ENCODE data around the gene HES1.

The HES1 gene

DNA sequence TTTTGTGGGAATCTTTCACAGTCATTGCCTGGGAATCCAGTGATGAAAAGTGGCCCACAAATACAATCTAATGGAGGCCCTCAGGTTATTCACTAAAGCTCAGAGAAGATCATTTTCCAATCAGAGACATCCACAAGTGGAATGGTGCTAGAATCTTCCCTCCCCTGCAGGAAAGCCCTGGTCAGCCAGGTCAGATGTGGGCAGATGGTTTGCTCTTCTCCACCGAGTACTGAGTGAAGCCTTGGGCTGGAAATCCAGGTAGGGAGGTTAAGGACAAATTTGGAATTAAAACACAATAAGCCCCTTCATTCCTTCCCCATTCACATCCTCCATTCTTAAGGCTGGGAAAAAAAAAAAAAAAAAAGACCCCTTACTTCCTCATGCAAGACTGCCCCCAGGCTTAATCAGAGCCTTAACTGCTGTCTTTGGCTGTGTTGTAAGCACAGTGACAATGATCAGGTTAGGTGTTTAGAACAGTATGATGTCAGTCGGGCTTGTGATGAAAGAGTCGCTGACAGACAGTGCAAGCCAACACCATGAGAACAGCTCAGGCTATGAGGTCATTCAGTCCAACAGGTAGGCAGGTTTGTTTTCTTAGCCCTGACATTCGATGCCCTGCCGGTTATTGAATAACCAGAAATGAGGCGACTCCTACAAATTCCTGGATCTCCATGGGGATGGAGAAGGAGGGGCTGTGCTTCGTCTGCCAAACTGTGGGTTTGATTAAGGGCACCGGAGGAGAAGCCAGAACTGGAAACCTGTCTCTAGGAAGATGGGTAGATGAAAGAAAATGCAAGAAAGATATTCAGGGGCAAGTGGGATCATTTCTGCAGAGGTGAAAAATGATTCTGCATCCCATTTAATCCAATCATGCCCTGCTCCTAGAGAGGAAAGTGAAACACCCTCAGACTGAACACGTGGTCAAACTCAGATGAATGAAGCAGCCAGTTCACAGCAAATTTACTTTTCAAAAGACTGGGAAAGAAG is 23.5 kb upstream of the HES1 start:
- Mint-ChIP-seq H3K4me3 (peak overlapping the region in 2 of 3 experiments; percentile 1 to 39), H3K27me3 (ENCODE audit: low read depth) (peaks cover 25% of the 10 kb centered on the region), H3K36me3 (ENCODE audit: low read depth) (no peaks in the 10 kb centered on the region), H3K9me3 (no peaks in the 10 kb centered on the region), H3K27ac (peak overlapping the region; percentile 58 to 89 (median 83)), H3K4me1 (peaks cover 21% of the 10 kb centered on the region)
- TF ChIP-seq, protein P1, sequence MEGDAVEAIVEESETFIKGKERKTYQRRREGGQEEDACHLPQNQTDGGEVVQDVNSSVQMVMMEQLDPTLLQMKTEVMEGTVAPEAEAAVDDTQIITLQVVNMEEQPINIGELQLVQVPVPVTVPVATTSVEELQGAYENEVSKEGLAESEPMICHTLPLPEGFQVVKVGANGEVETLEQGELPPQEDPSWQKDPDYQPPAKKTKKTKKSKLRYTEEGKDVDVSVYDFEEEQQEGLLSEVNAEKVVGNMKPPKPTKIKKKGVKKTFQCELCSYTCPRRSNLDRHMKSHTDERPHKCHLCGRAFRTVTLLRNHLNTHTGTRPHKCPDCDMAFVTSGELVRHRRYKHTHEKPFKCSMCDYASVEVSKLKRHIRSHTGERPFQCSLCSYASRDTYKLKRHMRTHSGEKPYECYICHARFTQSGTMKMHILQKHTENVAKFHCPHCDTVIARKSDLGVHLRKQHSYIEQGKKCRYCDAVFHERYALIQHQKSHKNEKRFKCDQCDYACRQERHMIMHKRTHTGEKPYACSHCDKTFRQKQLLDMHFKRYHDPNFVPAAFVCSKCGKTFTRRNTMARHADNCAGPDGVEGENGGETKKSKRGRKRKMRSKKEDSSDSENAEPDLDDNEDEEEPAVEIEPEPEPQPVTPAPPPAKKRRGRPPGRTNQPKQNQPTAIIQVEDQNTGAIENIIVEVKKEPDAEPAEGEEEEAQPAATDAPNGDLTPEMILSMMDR (IDR thresholded peaks at IDR 0.05; ENCODE audit: unreplicated experiment in 3 of 3): no peak

DNA sequence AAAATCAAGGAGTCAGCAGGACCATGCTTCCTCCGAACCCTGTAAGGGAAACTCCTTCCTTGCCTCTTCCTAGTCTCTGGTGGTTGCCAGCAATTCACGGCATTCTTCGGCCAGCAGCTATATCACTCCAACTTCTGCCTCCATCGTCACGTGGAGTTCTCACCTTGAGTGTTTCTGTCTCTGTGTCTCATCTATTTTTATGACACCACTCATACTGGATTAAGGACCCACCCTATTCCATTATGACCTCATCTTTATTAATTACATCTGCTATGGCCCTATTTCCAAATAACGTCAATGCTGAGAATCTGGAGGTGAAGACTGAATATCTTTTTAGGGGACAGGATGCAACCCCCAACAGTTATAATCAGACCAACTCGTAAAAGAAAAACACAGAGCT is 21.8 kb upstream of the HES1 start:
- TF ChIP-seq, protein P1 (IDR thresholded peaks at IDR 0.05; ENCODE audit: unreplicated experiment in 3 of 3): no peak
- H3K36me3 Mint-ChIP-seq (ENCODE audit: low read depth): no peaks in the 10 kb centered on the region
- no peak overlapping the region for H3K4me3 Mint-ChIP-seq
- peak overlapping the region; percentile 34 to 88 (median 46) for H3K27ac Mint-ChIP-seq
- H3K4me1 Mint-ChIP-seq: peaks cover 21% of the 10 kb centered on the region
- H3K9me3 Mint-ChIP-seq: no peaks in the 10 kb centered on the region
- H3K27me3 Mint-ChIP-seq (ENCODE audit: low read depth): peaks cover 22% of the 10 kb centered on the region

DNA sequence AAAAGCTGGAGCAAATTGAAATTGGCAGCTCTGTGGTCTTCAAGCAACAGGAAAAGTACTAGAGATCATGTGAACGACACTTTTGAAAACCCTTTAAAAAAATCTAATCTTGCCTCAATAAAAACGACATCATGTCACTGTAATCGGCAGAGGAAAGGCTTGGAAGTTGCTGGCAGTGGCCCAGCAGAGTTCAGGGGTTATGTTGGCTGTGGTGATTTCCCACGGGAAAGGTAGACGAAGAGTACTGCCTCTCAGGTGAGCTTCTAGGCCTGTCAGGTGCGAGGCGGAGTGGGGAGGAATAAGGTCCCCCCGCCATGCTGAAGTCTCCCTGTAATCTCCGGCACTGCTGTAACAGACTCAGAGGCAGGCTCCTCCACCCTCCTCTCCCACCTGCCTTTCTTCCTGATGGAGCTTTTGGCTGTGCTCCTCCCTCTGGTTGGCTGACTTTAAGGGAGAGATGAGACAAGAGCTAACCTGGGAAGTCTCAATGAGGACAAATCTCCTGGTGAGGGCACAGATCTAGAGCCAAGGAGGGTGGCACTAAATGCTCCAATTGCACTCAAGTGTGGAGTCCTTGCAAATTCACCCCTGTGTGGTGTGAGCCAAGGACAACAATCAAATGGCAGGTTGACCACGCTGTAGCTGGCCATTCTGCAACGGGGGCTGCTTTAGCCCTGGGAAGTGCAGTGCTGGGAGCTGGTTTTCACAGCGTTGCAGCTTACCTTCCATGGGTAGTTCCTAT is 18.7 kb upstream of the HES1 start:
- Mint-ChIP-seq H3K36me3 (ENCODE audit: low read depth) (no peaks in the 10 kb centered on the region), H3K4me1 (peaks cover 19% of the 10 kb centered on the region), H3K9me3 (no peaks in the 10 kb centered on the region), H3K27me3 (ENCODE audit: low read depth) (peaks cover 27% of the 10 kb centered on the region), H3K27ac (peak overlapping the region; percentile 42 to 76 (median 56)), H3K4me3 (no peak overlapping the region)
- TF ChIP-seq, protein P1 (IDR thresholded peaks at IDR 0.05; ENCODE audit: unreplicated experiment in 3 of 3): no peak

GRCh38 chr3:194118920-194119319 is 17.0 kb upstream of the HES1 start:
- peaks cover 10% of the 10 kb centered on the region for H3K4me1 Mint-ChIP-seq
- peaks cover 36% of the 10 kb centered on the region for H3K27me3 Mint-ChIP-seq (ENCODE audit: low read depth)
- no peak overlapping the region for H3K4me3 Mint-ChIP-seq
- TF ChIP-seq, protein P1 (IDR thresholded peaks at IDR 0.05; ENCODE audit: unreplicated experiment in 3 of 3): no peak
- no peaks in the 10 kb centered on the region for H3K36me3 Mint-ChIP-seq (ENCODE audit: low read depth)
- no peak overlapping the region for H3K27ac Mint-ChIP-seq
- H3K9me3 Mint-ChIP-seq: no peaks in the 10 kb centered on the region

DNA sequence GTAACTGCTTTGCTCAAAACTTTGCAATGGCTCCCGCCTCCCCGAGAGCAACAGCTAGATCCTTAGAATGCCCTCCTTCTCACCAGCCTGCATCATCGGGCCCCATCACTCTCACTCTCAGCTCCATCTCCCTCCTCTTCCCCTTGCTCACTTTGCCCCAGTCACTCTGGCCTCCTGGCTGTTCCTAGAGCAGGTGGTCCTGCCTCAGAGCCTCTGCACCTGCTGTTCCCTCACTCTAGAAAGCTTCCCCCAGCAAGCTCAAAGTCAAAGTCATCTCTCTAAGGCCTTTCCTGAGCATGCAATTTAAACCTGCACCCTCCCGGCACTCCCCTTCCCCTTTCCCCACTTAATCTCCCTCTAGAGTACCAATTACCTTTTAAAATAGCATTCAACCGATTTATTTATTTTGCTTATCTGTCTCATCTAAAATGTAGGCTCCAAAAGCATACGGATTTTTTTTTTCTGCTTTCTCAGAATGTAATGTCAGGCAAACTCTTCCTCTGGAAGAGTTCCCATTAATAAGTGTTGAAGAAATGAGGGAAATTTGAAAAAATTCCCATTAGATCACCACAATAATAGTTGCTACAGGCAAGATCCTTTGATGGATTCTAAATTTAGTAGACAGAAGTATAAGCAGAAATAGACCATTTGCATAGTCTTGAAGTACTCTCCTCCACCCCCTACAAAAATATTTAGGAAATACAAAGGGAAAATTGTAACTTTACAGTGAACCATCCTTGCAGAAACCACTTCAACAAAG is 15.9 kb upstream of the HES1 start:
- peak overlapping the region in 1 of 3 experiments; percentile 34 for H3K27ac Mint-ChIP-seq
- H3K4me1 Mint-ChIP-seq: peaks cover 6% of the 10 kb centered on the region
- H3K36me3 Mint-ChIP-seq (ENCODE audit: low read depth): no peaks in the 10 kb centered on the region
- H3K4me3 Mint-ChIP-seq: no peak overlapping the region
- TF ChIP-seq, protein P1 (IDR thresholded peaks at IDR 0.05; ENCODE audit: unreplicated experiment in 3 of 3): no peak
- H3K9me3 Mint-ChIP-seq: no peaks in the 10 kb centered on the region
- peaks cover 36% of the 10 kb centered on the region for H3K27me3 Mint-ChIP-seq (ENCODE audit: low read depth)

Measured in nephron (organoid).